GM19025 (cell line): ENCODE results near the gene HSPB6.
"Not testable (repeated sequence)": the region's sequence is repeated elsewhere in the genome, so short reads cannot be mapped to it uniquely, and the experiment has no call there.

ENCODE experiments used
- ATAC-seq: cut with Tn5 transposase; IDR thresholded peaks from one replicate; pipeline ENCODE4 v1.9.1; 2021; ENCODE audit warnings: mild to moderate bottlenecking, low read depth, moderate library complexity; ENCODE audit not compliant: unreplicated experiment

HSPB6 gene

GRCh38 chr19:35733180-35734125 is 23.4 kb downstream of the HSPB6 start:
- ATAC-seq: no peak

DNA sequence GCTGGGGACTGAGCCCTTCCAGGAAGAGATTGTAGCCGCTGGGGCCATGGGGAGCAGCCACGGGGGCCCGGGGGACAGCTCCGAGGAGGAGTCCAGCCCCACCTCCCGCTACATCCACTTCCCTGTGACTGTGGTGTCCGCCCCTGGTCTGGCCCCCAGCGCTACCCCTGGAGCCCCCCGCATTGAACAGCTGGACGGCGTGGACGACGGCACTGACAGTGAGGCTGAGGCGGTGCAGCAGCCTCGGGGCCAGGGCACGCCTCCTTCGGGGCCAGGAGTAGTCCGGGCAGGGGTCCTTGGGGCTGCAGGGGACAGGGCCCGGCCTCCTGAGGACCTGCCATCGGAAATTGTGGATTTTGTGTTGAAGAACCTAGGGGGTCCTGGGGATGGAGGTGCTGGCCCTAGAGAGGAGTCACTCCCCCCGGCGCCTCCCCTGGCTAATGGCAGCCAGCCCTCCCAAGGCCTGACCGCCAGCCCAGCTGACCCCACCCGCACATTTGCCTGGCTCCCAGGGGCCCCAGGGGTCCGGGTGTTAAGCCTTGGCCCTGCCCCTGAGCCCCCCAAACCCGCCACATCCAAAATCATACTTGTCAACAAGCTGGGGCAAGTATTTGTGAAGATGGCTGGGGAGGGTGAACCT is 24.2 kb downstream of the HSPB6 start:
- no peak for ATAC-seq

GRCh38 chr19:35731779-35732405 is 24.9 kb downstream of the HSPB6 start:
- no peak for ATAC-seq

DNA sequence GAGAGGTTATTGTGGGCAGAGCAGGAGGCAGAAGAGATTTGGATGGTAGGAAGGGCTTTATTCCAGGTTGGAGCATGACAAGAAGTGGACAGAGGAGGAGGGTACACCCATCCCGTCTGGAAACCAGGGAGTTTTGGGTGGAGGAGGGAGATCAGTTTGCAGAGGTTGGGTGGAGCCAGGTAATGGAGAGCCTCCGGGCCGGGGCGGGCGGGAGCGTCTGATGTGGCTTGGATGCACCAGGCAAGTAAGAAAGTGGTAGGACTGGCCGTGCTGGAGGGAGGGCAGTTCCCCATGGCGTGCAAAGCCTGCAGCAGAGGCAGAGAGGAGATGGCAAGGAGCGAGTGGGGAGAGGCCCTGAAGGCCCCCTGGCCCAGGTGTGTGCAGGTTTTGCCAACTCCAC is 25.5 kb downstream of the HSPB6 start:
- ATAC-seq: no peak

DNA sequence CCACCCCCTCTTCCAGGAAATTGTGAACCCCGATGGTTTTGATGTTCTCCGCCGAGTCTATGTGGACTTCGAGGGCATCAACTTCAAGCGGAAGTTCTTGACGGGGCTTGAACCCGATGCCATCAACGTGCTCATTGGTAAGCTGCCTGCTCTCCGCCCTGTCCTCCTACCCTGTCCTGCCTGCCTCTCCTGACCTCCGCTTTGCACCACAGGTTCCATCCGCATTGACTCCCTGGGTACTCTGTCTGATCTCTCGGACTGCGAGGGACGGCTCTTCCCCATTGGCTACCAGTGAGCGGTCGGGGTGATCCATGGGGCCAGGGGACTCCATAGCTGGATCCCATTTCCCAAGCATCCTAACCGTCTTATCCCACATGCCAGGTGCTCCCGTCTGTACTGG is 26.5 kb downstream of the HSPB6 start:
- ATAC-seq: no peak

DNA sequence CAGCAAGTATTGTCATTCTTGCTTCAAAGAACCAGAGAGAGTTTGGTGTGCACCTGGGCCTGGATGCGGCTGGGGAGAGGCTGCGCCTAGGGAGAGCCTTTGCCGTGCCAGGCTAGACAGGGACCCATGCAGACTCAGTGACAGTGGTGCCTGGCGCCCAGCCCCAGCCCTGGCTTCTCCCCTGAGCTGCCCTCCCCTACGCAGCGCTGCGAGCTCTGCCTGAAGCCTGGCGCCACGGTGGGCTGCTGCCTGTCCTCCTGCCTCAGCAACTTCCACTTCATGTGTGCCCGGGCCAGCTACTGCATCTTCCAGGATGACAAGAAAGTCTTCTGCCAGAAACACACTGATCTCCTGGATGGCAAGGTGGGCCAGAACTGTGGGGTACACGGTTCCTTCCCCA is 27.1 kb downstream of the HSPB6 start:
- ATAC-seq: no peak

- ATAC-seq: no peak
Observed at GRCh38 chr19:35729021-35729420, 27.8 kb downstream of the HSPB6 start.

GRCh38 chr19:35727956-35728706 is 28.7 kb downstream of the HSPB6 start:
- ATAC-seq: no peak

DNA sequence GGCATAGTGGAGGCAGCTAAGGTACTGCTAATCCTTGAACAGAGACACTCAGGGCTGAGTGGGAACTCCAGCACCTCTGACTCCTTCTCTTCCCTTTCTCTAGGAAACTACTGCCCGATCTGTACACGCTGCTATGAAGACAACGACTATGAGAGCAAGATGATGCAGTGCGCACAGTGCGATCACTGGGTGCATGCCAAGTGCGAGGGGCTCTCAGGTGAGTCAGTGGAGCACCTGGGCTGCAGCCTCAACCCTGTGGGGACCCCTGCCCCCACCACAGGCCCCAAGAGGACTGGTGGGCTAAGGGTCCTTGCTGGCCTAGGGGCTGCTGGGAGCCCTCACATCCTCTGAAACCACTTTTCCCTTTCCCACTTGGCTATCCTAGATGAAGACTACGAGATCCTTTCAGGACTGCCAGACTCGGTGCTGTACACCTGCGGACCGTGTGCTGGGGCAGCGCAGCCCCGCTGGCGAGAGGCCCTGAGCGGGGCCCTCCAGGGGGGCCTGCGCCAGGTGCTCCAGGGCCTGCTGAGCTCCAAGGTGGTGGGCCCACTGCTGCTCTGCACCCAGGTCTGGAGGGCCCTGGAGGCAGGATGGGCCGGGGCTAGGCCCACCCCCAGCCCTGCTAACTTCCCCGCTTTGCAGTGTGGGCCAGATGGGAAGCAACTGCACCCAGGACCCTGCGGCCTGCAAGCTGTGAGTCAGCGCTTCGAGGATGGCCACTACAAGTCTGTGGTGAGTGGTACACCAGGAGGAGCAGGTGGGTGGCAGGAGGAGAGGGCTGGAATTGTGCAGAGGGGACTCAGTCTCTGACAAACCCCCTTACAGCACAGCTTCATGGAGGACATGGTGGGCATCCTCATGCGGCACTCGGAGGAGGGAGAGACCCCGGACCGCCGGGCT is 29.5 kb downstream of the HSPB6 start:
- ATAC-seq: no peak

DNA sequence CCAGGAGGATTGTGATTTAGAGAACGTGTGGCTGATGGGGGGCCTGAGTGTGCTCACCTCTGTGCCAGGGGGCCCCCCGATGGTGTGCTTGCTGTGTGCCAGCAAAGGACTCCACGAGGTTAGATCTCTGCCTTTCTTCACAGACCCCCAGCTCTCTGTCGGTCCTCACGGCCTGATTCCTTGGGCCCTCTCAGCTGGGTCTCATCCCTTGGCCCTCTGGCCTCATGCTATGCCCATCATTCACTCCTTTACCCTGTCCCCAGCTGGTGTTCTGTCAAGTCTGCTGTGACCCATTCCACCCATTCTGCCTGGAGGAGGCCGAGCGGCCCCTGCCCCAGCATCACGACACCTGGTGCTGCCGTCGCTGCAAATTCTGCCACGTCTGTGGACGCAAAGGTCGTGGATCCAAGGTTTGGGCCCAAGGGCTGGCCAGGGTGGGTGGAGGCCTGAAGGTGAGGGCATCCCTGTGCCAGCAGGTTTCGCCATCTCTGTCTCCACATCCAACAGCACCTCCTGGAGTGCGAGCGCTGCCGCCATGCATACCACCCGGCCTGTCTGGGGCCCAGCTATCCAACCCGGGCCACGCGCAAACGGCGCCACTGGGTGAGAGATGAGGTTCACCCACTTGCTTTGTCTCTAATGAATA is 31.5 kb downstream of the HSPB6 start:
- no peak for ATAC-seq

DNA sequence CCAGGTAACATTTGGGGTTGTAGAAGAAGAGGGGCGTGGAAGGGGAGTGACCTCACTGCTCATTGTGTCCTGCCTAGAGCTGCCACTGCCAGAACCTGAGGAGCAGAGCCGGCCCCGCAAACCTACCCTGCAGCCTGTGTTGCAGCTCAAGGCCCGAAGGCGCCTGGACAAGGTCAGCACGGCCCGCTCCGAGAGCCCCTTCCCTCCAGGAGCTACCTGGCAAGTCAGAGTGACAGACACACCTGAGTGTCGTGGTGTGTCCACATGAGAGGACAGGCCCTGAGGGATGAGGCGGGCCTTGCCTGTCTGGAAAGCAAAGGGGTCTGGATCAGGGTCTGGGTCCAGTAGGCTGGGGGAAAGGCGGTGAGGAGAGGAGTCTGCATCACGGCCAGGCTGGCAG is 32.3 kb downstream of the HSPB6 start:
- no peak for ATAC-seq

- not testable (repeated sequence) for ATAC-seq
Observed at GRCh38 chr19:35724132-35724531, 32.7 kb downstream of the HSPB6 start.

GRCh38 chr19:35723671-35724070 is 33.2 kb downstream of the HSPB6 start:
- ATAC-seq: no peak

DNA sequence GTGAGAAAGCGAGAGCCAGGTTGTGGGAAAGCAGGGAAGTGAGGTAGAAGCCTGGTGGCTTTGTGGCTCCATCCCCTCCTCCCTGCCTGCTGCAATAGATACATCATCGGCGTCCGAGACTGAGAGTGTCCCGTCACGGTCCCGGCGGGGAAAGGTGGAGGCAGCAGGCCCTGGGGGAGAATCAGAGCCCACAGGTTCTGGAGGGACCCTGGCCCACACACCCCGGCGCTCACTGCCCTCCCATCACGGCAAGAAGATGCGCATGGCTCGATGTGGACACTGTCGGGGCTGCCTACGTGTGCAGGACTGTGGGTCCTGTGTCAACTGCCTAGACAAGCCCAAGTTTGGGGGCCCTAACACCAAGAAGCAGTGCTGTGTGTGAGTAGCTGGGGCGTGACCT is 33.9 kb downstream of the HSPB6 start:
- ATAC-seq: no peak

DNA sequence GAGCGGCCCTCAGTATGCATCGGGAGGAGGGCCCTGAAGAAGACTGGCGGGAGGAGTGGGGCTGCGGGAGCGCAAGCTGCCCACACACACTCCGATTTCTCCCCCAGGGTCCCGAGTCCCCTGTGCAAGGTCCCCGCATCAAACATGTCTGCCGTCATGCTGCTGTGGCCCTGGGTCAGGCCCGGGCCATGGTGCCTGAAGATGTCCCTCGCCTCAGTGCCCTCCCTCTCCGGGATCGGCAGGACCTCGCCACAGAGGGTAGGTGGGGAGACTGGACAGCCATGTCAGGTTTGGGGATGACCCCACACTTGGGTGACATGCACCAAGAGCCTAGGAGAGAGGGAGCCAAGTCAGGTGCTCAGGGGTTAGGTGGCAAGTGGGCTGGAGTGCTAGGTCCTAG is 34.4 kb downstream of the HSPB6 start:
- no peak for ATAC-seq

DNA sequence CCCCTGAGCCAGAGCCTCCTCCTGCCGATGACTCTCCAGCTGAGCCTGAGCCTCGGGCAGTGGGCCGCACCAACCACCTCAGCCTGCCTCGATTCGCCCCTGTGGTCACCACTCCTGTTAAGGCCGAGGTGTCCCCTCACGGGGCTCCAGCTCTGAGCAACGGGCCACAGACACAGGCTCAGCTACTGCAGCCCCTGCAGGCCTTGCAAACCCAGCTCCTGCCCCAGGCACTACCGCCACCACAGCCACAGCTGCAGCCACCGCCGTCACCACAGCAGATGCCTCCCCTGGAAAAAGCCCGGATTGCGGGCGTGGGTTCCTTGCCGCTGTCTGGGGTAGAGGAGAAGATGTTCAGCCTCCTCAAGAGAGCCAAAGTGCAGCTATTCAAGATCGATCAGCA is 35.5 kb downstream of the HSPB6 start:
- ATAC-seq: no peak

DNA sequence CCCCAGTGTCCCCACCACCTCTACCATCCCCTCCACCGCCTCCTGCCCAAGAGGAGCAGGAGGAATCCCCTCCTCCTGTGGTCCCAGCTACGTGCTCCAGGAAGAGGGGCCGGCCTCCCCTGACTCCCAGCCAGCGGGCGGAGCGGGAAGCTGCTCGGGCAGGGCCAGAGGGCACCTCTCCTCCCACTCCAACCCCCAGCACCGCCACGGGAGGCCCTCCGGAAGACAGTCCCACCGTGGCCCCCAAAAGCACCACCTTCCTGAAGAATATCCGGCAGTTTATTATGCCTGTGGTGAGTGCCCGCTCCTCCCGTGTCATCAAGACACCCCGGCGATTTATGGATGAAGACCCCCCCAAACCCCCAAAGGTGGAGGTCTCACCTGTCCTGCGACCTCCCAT is 36.2 kb downstream of the HSPB6 start:
- ATAC-seq: no peak

GRCh38 chr19:35720163-35720524 is 36.7 kb downstream of the HSPB6 start:
- no peak for ATAC-seq

GRCh38 chr19:35719402-35720162 is 37.2 kb downstream of the HSPB6 start:
- ATAC-seq: no peak
